Loucy (cell line): ENCODE measurements around the gene NRP1.

Source experiments
- H2AFZ ChIP-seq: fragments of 200-600 bp; sonication (generic); 2 replicates; pipeline ENCODE4 v1.6.0; 2016; ENCODE audit warnings: antibody characterized with exemption, mild to moderate bottlenecking, low read length, moderate library complexity
- H3F3A ChIP-seq: fragments of 200-600 bp; 2 replicates; pipeline ENCODE4 v1.6.0; 2016; ENCODE audit warnings: antibody characterized with exemption, low read depth, mild to moderate bottlenecking
- H3K27me3 ChIP-seq: fragments of 200-600 bp; sonication (generic); 2 replicates; pipeline ENCODE4 v1.6.1; 2014; ENCODE audit warnings: low read length, mild to moderate bottlenecking; ENCODE audit not compliant: insufficient read depth, poor library complexity, severe bottlenecking
- H3K36me3 ChIP-seq: fragments of 200-600 bp; sonication (generic); 2 replicates; pipeline ENCODE4 v1.6.1; 2016; ENCODE audit warnings: low read length; ENCODE audit not compliant: insufficient read depth
- H3K4me1 ChIP-seq: fragments of 200-600 bp; sonication (generic); 2 replicates; pipeline ENCODE4 v1.5.1; 2014; ENCODE audit warnings: low read length, mild to moderate bottlenecking; ENCODE audit not compliant: insufficient read depth, poor library complexity, severe bottlenecking
- H3K4me2 ChIP-seq: fragments of 200-600 bp; sonication (generic); 2 replicates; pipeline ENCODE4 v1.6.0; 2014; ENCODE audit warnings: antibody characterized with exemption, low read length, low read depth, mild to moderate bottlenecking; ENCODE audit not compliant: poor library complexity, severe bottlenecking
- H3K4me3 ChIP-seq: fragments of 200-600 bp; sonication (generic); 2 replicates; pipeline ENCODE4 v1.5.1; 2014; ENCODE audit warnings: low read length, mild to moderate bottlenecking, mixed read lengths; ENCODE audit not compliant: poor library complexity, severe bottlenecking
- H3K79me2 ChIP-seq: fragments of 200-600 bp; sonication (generic); 2 replicates; pipeline ENCODE4 v1.6.1; 2014; ENCODE audit warnings: low read length; ENCODE audit not compliant: insufficient read depth
- H3K9ac ChIP-seq: fragments of 200-600 bp; sonication (generic); 2 replicates; pipeline ENCODE4 v1.6.0; 2014; ENCODE audit warnings: mild to moderate bottlenecking, low read depth, low read length, moderate library complexity; ENCODE audit not compliant: poor library complexity, severe bottlenecking
- H3K9me2 ChIP-seq: fragments of 200-600 bp; sonication (generic); replicated peaks from 2 replicates; pipeline ENCODE4 v1.6.1; 2016; ENCODE audit warnings: low read depth, low read length, mixed read lengths
- H3K9me3 ChIP-seq: fragments of 200-600 bp; sonication (generic); 2 replicates; pipeline ENCODE4 v1.6.1; 2014; ENCODE audit warnings: mild to moderate bottlenecking, antibody characterized with exemption, low read length, low read depth; ENCODE audit not compliant: insufficient read depth
- H4K20me1 ChIP-seq: fragments of 200-600 bp; sonication (generic); 2 replicates; pipeline ENCODE4 v1.6.0; 2014; ENCODE audit warnings: antibody characterized with exemption, low read length, mild to moderate bottlenecking; ENCODE audit not compliant: insufficient read depth, poor library complexity, severe bottlenecking
- CTCF ChIP-seq: fragments of 200-600 bp; sonication (generic); conservative IDR thresholded peaks from 2 replicates; pipeline ENCODE4 v1.5.1; 2014; ENCODE audit warnings: mild to moderate bottlenecking, antibody characterized with exemption, low read length
- EZH2phosphoT487 ChIP-seq: fragments of 200-600 bp; IDR thresholded peaks from 2 replicates; pipeline ENCODE4 v1.6.1; 2018; ENCODE audit warnings: antibody characterized with exemption, mild to moderate bottlenecking, moderate library complexity, borderline replicate concordance

The NRP1 gene

GRCh38 chr10:33244354-33244967 lies 90.0 kb downstream of the NRP1 start:
- H2AFZ ChIP-seq = no peak overlapping the region
- no peaks in the 10 kb centered on the region for H3K9me2 ChIP-seq
- H3K36me3 ChIP-seq = no peaks in the 10 kb centered on the region
- no peak overlapping the region for H3K4me3 ChIP-seq
- H3F3A ChIP-seq = 0 out of 2 replicates have a peak, but pooled peaks cover 2% of the 10 kb centered on the region
- no peaks in the 10 kb centered on the region for H4K20me1 ChIP-seq
- no peaks in the 10 kb centered on the region for H3K79me2 ChIP-seq
- no peak overlapping the region for H3K9ac ChIP-seq
- TF ChIP-seq EZH2phosphoT487 (no peak), CTCF (no peak)
- H3K4me2 ChIP-seq = no peak overlapping the region
- H3K27me3 ChIP-seq = no peaks in the 10 kb centered on the region
- H3K9me3 ChIP-seq = no peaks in the 10 kb centered on the region
- peaks cover 15% of the 10 kb centered on the region for H3K4me1 ChIP-seq

GRCh38 chr10:33243703-33244102 lies 90.8 kb downstream of the NRP1 start:
- Histone ChIP-seq H3K27me3 (no peaks in the 10 kb centered on the region), H3K9ac (no peak overlapping the region), H3K4me2 (no peak overlapping the region), H4K20me1 (no peaks in the 10 kb centered on the region), H3K79me2 (no peaks in the 10 kb centered on the region), H3K4me1 (peaks cover 8% of the 10 kb centered on the region), H3F3A (0 out of 2 replicates have a peak, but pooled peaks cover 2% of the 10 kb centered on the region), H3K36me3 (no peaks in the 10 kb centered on the region), H3K9me3 (no peaks in the 10 kb centered on the region), H3K9me2 (no peaks in the 10 kb centered on the region), H2AFZ (no peak overlapping the region), H3K4me3 (no peak overlapping the region)
- TF ChIP-seq EZH2phosphoT487 (no peak), CTCF (no peak)

GRCh38 chr10:33242931-33243330 lies 91.5 kb downstream of the NRP1 start:
- no peaks in the 10 kb centered on the region for H3K79me2 ChIP-seq
- no peak overlapping the region for H3K9ac ChIP-seq
- H4K20me1 ChIP-seq = no peaks in the 10 kb centered on the region
- TF ChIP-seq EZH2phosphoT487 (no peak), CTCF (no peak)
- no peak overlapping the region for H3K4me2 ChIP-seq
- no peaks in the 10 kb centered on the region for H3K36me3 ChIP-seq
- H3K4me3 ChIP-seq = no peak overlapping the region
- peaks cover under 1% of the 10 kb centered on the region for H3K4me1 ChIP-seq
- H2AFZ ChIP-seq = no peak overlapping the region
- H3K27me3 ChIP-seq = no peaks in the 10 kb centered on the region
- no peaks in the 10 kb centered on the region for H3K9me2 ChIP-seq
- H3F3A ChIP-seq = no peaks in the 10 kb centered on the region
- H3K9me3 ChIP-seq = no peaks in the 10 kb centered on the region
